Lower lobe of right lung (tissue), 2 donors: ENCODE measurements around the gene CCDC30. TPM values are rescaled to one million over a fixed set of nuclear protein-coding genes. Genes with fewer than 3 reads are reported as not detected.
A peak's percentile ranks its signal among the peaks of the same experiment; 100 is the strongest.

Experiments
- ATAC-seq, 2 donors: fragments of 200-7000 bp; cut with Tn5 transposase; one replicate each; pipeline ENCODE4 v1.9.1; 2020 to 2022; ENCODE audit warnings: mild to moderate bottlenecking in 2 of 2, moderate library complexity in 2 of 2
- DNase-seq: peaks from one replicate; pipeline ENCODE4 v3.0.0-alpha.2; 2020
- H3K27ac ChIP-seq: fragments of 200-600 bp; one replicate; pipeline ENCODE4 v1.8.0; 2022
- H3K27me3 ChIP-seq: fragments of 200-600 bp; one replicate; pipeline ENCODE4 v1.8.0; 2022; ENCODE audit warnings: low read depth
- H3K36me3 ChIP-seq: fragments of 200-600 bp; one replicate; pipeline ENCODE4 v1.8.0; 2022; ENCODE audit warnings: mild to moderate bottlenecking
- H3K4me1 ChIP-seq: fragments of 200-600 bp; one replicate; pipeline ENCODE4 v1.8.0; 2022
- H3K4me3 ChIP-seq: fragments of 200-600 bp; one replicate; pipeline ENCODE4 v1.8.0; 2022; ENCODE audit warnings: mild to moderate bottlenecking
- H3K9me3 ChIP-seq: fragments of 200-600 bp; one replicate; pipeline ENCODE4 v1.8.0; 2022
- intact Hi-C: fragments of 100-400 bp; cut with DNase I; formaldehyde crosslinking; loops from one replicate; pipeline ENCODE4 v1.11.0; 2022
- total RNA-seq: library from RNA; stranded (reverse); fragmentation: NEBNext Ultra II Directional; extraction: Animal tissue kit (Norgen Biotek cat#: 25700); gene quantifications from one replicate; pipeline ENCODE4 v1.2.1, GENCODE V29; 2021
- TF ChIP-seq, protein P1 (sequence below): fragments of 200-600 bp; IDR thresholded peaks from one replicate; pipeline ENCODE4 v1.8.0; 2022; ENCODE audit warnings: antibody characterized with exemption, mild to moderate bottlenecking
- donor health status: DM: no; HTN: yes; CAD: no; lungs with severe emphysema.

The CCDC30 gene
- total RNA-seq, 1 donor from 2014 or later = 10.2 TPM

DNA sequence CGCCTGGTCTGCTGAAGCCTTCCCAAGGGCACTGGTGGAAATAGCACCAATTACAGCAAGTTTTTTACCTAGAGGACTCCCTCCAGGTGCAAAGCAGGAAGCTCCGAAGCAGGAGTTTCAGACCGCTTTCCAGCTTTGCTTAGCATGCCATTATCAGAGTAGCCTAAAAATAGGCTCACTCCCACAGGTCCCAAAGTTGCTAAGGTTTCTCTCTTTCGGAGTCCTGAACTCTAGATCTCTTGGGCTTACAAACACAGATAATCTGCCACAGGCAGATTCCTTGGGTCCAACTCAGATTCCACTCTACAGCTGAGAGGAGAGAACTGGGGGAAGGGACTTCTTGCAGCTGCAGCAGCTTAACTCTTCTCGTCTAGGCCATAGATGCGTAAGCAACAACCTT lies 29.7 kb upstream of the CCDC30 start:
- H3K36me3 ChIP-seq = no peaks in the 10 kb centered on the region
- no peak overlapping the region for H3K27ac ChIP-seq
- H3K4me3 ChIP-seq = no peak overlapping the region
- intact Hi-C loops = no loop called here
- H3K4me1 ChIP-seq = no peaks in the 10 kb centered on the region
- ATAC-seq = no peak
- no peak for DNase-seq
- H3K27me3 ChIP-seq = no peaks in the 10 kb centered on the region
- TF ChIP-seq, protein P1, sequence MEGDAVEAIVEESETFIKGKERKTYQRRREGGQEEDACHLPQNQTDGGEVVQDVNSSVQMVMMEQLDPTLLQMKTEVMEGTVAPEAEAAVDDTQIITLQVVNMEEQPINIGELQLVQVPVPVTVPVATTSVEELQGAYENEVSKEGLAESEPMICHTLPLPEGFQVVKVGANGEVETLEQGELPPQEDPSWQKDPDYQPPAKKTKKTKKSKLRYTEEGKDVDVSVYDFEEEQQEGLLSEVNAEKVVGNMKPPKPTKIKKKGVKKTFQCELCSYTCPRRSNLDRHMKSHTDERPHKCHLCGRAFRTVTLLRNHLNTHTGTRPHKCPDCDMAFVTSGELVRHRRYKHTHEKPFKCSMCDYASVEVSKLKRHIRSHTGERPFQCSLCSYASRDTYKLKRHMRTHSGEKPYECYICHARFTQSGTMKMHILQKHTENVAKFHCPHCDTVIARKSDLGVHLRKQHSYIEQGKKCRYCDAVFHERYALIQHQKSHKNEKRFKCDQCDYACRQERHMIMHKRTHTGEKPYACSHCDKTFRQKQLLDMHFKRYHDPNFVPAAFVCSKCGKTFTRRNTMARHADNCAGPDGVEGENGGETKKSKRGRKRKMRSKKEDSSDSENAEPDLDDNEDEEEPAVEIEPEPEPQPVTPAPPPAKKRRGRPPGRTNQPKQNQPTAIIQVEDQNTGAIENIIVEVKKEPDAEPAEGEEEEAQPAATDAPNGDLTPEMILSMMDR = no peak
- no peaks in the 10 kb centered on the region for H3K9me3 ChIP-seq

DNA sequence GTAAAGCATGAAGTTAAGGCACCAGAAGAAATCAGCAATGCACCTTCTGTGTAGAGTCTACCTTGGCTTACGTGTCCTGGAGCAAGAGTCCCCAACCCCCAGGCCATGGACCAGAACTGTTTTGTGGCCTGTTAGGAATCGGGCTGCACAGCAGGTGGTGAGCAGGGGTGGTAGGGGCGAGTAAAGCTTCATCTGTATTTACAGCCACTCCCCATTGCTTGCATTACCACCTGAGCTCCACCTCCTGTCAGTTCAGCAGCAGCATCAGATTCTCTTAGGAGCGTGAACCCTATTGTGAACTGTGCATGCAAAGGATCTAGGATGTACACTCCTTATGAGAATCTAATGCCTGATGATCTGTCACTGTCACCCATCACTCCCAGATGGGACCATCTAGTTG lies 28.7 kb upstream of the CCDC30 start:
- intact Hi-C loops = no loop called here
- ATAC-seq (no peak), DNase-seq (no peak)
- Histone ChIP-seq H3K27ac (no peak overlapping the region), H3K27me3 (no peaks in the 10 kb centered on the region), H3K36me3 (no peaks in the 10 kb centered on the region), H3K4me3 (no peak overlapping the region), H3K9me3 (no peaks in the 10 kb centered on the region), H3K4me1 (no peaks in the 10 kb centered on the region)
- TF ChIP-seq, protein P1 = no peak

DNA sequence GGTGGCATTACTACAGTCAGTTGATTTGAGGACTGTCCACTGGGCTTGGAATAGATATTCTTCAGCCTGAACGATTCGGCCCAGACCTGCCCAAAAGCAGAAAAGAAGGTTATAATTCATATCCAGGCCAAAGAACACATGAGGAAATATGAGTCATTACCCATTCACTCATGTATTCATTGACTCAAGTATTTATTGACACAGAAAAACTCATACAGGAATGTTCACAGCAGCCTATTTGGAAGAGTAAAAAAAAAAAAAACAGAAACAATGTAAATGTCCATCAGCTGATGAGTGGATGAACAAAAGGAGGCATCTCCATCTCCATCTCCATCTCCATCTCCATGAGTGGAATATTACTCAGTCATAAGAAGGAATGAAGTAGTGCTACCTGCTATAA lies 23.1 kb upstream of the CCDC30 start:
- TF ChIP-seq, protein P1 = no peak
- intact Hi-C loops = no loop called here
- no peaks in the 10 kb centered on the region for H3K9me3 ChIP-seq
- no peak overlapping the region for H3K4me3 ChIP-seq
- H3K27me3 ChIP-seq = no peaks in the 10 kb centered on the region
- H3K36me3 ChIP-seq = no peaks in the 10 kb centered on the region
- no peak overlapping the region for H3K27ac ChIP-seq
- peak; percentile 60 to 76 for ATAC-seq
- DNase-seq = no peak
- no peaks in the 10 kb centered on the region for H3K4me1 ChIP-seq

DNA sequence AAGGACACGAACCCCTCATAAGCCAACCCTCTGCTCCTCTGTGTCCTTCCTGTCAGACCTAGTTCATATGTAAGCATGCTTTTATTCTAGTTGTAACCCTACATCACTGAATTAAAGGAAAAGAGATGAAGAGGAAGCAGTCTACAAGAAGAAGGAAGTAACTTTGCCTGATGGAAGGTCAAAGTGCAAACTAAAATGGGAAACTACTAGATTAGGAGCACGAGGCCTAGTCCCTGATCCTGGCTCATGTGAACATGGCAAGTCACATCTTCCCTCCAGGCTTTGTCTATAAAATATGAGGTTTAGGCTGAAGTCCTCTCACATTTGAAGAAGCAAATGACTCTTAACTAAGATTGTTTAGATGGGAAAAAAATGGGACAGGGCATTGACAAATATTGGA lies 20.4 kb upstream of the CCDC30 start:
- Histone ChIP-seq H3K27ac (no peak overlapping the region), H3K4me3 (no peak overlapping the region), H3K9me3 (no peaks in the 10 kb centered on the region), H3K36me3 (no peaks in the 10 kb centered on the region), H3K4me1 (no peaks in the 10 kb centered on the region), H3K27me3 (no peaks in the 10 kb centered on the region)
- intact Hi-C loops = no loop called here
- ATAC-seq (no peak), DNase-seq (no peak)
- TF ChIP-seq, protein P1 = no peak

DNA sequence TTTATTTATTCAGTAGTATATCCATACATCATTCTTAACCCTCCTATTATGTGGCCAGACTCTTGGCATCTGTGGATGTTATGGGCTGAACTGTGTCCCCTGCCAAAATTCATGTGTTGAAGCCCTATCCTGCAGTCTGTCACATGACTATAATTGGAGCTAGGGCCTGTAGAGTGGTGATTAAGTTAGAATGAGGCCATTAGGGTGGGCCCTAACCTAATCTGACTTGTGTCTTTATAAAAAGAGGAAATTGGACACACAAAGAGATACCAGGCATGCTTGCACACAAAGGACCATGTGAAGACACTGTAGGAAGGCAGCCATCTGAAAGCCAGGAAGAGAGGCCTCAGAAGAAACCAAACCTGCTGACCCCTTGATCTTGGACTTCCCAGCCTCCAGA lies 13.8 kb upstream of the CCDC30 start:
- no peak overlapping the region for H3K27ac ChIP-seq
- no peaks in the 10 kb centered on the region for H3K9me3 ChIP-seq
- H3K27me3 ChIP-seq = no peaks in the 10 kb centered on the region
- H3K4me3 ChIP-seq = no peak overlapping the region
- intact Hi-C loops = no loop called here
- no peak for ATAC-seq
- TF ChIP-seq, protein P1 = no peak
- no peaks in the 10 kb centered on the region for H3K36me3 ChIP-seq
- H3K4me1 ChIP-seq = no peaks in the 10 kb centered on the region
- DNase-seq = no peak

DNA sequence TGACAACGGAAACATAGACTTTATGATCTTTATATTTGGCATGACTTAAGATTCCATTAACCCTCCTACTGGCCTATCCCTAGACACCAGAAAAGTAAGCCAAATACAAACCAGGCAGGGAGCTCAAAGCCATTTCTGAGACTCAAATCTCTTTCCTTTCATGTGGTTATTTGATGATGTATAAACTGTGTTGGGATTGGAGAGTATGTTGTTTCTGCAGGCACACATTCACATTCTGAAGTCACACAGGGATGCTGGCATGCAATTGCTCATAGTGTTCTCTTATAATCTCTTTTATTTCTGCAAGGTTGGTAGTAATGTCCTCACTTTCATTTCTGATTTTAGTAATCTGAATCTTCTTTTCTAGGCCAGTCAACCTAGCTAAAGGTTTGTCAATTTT lies 13.0 kb upstream of the CCDC30 start:
- Histone ChIP-seq H3K27ac (no peak overlapping the region), H3K9me3 (no peaks in the 10 kb centered on the region), H3K36me3 (no peaks in the 10 kb centered on the region), H3K27me3 (no peaks in the 10 kb centered on the region), H3K4me1 (no peaks in the 10 kb centered on the region), H3K4me3 (no peak overlapping the region)
- DNase-seq (no peak), ATAC-seq (no peak)
- TF ChIP-seq, protein P1 = no peak
- intact Hi-C loops = no loop called here
